GF-D8 (cell line): ENCODE data around the gene SLC39A8.
"Not testable (repeated sequence)": the region's sequence is repeated elsewhere in the genome, so short reads cannot be mapped to it uniquely, and the experiment has no call there.

ENCODE experiments used
- DNase-seq: peaks from one replicate; lab custom pipeline; 2025; lab: John Stamatoyannopoulos, UW

The SLC39A8 gene

DNA sequence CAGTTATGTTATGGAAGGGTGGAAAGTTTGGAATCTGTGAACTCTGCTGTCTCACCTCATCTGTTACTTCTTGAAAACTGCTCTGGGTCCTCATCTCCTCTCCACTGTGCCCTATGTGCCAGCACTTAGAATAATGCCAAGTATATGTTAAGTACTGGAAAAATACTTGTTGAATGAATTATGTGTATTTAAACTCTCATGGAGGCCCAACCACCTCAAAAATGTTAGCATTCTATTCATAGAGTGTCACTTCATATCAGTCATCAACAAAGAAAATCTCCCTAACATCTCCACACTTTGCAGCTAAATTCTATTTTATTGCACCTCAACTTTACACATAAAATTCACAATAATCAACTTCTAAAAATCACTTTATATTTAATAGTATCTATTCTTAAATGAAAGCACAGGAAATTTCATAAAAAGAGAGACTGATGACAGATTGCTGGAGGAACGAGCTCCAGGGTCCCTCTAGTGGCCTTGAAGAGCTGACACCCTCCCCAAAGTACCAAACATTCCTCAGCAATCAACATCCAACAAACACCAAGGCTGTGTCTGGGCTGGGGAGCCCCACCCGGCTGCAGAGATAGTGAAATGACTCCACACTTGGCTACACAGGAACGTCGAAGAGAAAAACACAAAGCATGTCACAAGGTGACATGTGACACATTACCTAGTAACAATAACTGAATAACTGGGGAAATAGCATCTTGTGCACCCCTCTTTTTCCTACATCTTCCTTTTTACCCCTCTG, 45.8 kb downstream of the SLC39A8 start:
- no peak for DNase-seq

GRCh38 chr4:102298716-102299115, 46.6 kb downstream of the SLC39A8 start:
- DNase-seq = no peak

- DNase-seq = no peak
These were observed 50.0 kb downstream of the SLC39A8 start for GRCh38 chr4:102295153-102295862.

DNA sequence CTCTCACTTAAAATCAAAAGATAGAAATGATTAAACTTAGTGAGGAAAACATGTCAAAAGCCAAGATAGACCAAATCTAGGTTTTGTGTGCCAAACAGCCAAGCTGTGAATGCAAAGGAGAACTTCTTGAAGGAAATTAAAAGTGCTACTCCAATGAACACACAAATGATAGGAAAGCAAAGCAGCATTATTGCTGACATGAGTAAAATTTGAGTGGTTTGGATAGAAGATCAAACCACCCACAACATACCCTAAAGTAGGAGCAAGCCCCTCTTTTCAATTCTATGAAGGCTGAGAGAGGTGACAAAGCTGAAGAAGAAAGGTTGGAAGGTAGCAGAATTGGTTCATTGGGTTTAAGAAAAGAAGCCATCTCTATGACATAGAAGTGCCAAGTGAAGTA, 56.8 kb downstream of the SLC39A8 start:
- no peak for DNase-seq

DNA sequence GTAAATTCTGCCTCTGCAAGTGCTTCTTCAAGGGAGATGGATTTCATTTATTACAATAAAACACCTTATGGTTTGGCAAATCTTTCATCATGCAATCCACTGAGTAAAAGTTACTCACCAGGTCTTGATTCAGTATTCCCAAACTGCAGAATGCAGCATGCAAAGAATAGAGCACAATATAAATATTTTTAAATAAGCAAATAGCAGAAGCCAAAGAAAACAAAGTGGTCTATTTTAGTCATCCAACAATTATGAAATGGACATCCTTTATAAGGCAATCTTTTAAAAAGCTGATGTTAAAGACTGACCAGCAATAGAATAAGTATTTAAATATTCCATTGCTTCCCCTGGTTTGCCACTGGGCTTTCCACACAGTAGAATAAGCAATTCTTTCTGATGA, 59.5 kb downstream of the SLC39A8 start:
- DNase-seq = no peak

DNA sequence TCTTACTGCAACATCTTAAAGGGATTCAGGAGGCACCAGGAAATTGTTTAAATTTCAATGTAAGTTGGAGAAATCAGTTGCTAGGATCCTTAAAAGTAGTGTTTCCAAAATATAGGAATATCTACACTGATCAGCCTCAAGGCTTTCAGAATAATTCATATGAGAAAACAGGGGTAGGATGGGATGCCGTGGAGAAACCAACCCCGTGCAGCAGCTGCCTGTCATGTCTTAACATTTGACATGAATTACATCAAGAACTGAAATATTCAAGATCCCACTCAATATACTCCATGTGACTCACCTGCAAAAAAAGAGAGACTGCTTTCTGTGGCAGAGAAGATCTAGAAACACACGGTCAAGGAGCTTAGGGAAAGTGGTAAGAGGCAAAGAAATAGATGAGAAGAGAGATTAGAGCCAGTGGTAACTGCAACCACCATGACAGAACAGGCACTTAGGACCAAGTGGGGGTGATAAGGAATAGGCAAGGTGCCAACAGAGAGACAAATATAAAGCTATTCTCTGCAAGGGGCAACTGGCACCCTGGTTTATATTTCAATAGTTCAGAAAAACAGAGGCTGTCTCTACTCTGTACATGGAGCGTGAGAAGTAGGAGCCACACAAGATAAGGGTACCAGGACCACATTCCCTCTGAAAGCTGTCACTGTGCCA, 64.0 kb downstream of the SLC39A8 start:
- DNase-seq = no peak

- DNase-seq = not testable (repeated sequence)
These were observed 72.0 kb downstream of the SLC39A8 start for GRCh38 chr4:102273317-102273716.

GRCh38 chr4:102272318-102272717, 73.0 kb downstream of the SLC39A8 start:
- DNase-seq = no peak

DNA sequence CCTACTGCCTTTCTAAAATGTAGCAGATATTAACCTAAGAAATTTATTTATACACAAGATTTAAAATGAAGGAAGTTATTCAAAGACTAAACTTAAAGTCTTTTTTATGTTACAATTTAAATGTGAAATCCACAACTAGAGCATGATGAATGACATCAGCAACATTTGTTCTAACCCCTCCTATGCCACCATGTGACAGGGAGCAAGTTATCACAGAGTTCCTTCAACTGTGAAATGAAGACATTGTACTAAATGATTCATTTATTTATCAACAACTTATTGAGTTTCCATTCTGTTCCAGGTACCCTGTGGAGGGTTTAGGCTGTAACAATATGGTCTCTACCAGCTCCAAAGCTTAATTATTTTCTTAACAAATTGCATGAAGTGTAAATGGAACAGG, 76.9 kb downstream of the SLC39A8 start:
- DNase-seq = no peak

- DNase-seq = no peak
These were observed 82.1 kb downstream of the SLC39A8 start for GRCh38 chr4:102263024-102263787.

- no peak for DNase-seq
These were observed 85.6 kb downstream of the SLC39A8 start for GRCh38 chr4:102259702-102260101.

DNA sequence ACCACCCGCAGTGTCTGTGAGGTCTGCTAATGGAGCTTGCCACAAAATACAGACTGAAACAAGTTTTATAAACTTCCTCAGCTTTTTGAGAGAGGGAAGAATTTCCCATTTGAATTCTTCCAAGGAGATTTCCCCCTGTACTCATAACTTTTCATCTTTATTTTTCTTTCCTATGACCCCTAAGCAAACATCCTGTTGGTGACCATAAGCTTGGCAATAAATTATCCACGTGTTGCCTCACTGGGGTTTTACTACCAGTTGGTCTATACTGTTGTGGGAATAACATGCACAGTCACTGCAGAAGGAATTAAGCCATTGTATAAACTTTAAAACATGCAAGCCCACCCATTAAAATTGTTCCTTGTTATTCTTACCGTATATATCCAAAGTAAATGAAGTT, 86.2 kb downstream of the SLC39A8 start:
- DNase-seq = no peak

- no peak for DNase-seq
These were observed 89.0 kb downstream of the SLC39A8 start for GRCh38 chr4:102256321-102256720.

DNA sequence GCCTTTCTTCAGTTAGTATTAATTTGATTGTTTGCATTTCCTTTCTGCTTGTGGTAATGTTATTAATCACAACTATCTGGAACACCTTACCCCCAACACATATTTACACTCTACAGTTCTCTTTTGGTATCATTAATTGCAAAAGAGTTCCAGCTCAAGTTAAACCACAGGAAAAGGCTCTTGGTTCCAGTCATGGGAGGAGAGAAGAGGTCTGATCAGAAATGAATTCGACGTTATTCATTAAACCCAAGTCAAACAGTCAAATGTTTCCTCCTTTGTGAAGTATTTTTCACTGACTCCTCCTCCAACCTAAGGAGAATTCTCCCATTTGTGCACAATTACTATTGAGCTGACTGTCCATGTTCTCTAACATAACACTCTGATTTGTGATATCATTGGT, 91.4 kb downstream of the SLC39A8 start:
- no peak for DNase-seq

- DNase-seq = no peak
These were observed 93.1 kb downstream of the SLC39A8 start for GRCh38 chr4:102252171-102252570.

DNA sequence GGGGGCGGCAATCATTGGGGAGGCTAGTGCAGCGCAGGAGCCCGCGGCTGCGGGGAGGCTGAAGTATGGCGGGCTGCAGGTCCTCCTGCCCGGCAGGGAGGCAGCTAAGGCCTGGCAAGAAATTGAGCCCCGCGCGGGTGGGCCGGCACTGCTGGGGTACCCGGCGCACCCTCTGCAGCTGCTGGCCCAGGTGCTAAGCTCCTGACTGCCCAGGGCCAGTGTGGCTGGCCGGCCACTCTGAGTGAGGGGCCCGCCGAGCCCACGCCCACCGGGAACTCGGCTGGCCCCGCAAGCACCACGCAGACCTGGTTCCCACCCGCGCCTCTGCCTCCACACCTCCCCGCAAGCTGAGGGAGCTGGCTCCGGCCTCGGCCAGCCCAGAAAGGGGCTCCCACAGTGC, 94.9 kb downstream of the SLC39A8 start:
- DNase-seq = no peak

DNA sequence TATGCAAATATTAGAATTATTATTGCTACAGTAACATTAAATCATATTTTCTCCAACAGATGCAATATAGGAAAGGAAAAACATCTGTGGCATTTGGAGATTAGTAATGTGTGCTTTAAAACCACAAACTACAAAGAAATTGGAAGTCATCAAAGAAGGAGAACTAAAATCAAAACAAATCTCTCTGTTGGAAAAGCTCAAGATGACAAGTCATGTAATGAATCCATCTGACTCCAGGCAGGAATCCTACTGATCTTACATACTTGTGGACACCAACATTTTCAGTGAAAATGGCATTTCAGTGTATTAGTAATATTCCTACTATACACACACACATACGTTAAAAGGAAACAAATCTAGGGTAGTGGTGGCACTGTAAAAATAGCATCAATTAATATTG, 98.2 kb downstream of the SLC39A8 start:
- no peak for DNase-seq

GRCh38 chr4:102246416-102246815, 98.9 kb downstream of the SLC39A8 start:
- DNase-seq = no peak

DNA sequence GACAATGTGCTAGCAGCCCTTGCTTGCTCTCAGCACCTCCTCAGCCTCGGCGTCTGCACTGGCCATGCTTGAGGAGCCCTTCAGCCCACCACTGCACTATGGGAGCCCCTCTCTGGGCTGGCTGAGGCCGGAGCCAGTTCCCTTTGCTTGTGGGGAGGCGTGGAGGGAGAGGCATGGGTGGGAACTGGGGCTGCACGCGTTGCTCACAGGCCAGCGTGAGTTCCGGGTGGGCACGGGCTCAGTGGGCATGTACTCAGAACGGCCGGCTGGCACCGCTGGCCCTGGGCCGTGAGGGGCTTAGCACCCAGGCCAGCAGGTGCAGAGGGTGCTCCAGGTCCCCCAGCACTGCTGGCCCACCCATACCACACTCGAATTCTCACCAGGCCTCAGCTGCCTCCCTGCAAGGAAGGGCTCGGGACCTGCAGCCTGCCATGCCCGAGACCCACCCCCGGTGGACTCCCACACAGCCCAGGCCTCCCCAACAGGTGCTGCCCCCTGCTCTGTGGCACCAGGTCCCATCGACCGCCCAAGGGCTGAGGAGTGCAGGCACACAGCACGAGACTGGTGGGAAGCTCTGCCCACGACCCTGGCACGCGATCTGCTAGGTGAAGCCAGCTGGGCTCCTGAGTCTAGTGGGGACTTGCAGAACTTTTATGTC, 100.3 kb downstream of the SLC39A8 start:
- DNase-seq = no peak

DNA sequence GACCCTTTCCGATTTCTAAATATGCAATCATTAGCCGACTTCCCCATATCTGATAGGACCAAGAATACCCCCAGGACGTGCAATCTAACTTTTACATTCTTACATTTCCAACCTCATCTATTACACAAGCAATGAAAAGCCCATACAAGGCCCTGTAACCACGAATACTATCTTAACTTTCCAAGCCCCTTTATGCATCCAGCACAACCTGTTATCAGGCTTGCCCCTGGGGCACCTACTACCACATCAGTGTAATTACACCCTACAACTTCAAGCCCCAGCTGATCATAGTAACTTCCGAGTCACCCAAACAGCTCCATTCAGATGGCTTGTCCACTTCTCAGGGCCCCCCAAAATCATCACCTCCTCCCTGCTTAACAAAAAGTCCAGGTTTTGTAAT, 102.0 kb downstream of the SLC39A8 start:
- DNase-seq = not testable (repeated sequence)

- DNase-seq = no peak
These were observed 110.9 kb downstream of the SLC39A8 start for GRCh38 chr4:102234243-102234838.
